Measurements from ENCODE around the gene CHSY1. TPM values are rescaled to one million over a fixed set of nuclear protein-coding genes. Genes with fewer than 3 reads are reported as not detected.
A peak's percentile ranks its signal among the peaks of the same experiment; 100 is the strongest.

CHSY1 gene
- total RNA-seq, 1 experiment from 2014 or later, result 59.1 TPM

DNA sequence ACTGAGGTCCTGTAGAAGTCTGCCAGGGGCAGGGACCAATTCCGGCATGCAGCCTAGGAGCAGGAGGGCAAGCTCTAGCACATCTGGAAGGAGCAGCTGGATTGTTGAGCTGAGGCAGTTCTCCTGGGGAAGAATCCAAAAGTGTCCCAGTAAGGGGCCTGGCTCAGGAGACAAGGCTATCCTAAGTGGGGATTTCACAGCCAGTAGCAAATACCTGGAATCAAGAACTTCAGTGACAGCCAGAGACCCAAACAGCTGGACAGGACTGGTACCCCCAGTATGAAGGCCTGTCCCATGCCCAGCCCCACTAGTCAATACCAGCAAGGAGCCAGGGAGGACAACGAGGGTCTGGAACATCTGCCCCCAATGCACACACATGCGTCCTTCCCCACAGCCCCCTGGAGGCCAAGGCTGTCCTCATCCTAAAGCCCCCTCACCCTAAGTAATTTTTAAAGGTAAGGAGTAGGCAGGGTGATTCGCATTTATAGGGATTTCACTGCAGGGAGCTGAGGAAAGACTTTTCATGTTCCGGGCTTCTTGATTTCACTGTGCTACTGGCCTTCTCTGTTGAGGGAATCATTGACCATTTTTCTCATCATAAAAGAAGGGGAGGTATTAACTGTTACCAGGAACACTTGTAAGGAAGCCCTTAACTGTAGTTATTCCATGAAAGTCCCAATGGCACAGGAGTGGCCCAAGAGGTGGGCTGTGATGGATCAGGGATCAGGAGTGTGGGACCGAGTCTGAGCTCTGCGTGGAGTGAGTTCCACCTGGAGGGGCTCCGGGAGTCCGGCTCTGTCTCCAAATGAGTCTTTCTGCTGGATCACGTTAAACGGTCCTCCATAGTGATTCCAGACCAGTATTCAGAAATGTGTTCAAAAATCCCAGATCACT lies 2.6 kb upstream of the CHSY1 start:
- peak overlapping the region; percentile 7; the same call in 1 of the 2 replicates for H3K27ac Mint-ChIP-seq
- ChIA-PET CTCF (interaction anchor here (0.6 to 8.1 kb wide), 7 partner anchors 10 to 340 kb away, joined by 3 to 128 read pairs (median 3); no protein-coding TSS in a partner anchor), POLR2A (interaction anchor here (0.5 kb wide), 1 partner anchor 18 kb away, joined by 3 read pairs; no protein-coding TSS in a partner anchor)

DNA sequence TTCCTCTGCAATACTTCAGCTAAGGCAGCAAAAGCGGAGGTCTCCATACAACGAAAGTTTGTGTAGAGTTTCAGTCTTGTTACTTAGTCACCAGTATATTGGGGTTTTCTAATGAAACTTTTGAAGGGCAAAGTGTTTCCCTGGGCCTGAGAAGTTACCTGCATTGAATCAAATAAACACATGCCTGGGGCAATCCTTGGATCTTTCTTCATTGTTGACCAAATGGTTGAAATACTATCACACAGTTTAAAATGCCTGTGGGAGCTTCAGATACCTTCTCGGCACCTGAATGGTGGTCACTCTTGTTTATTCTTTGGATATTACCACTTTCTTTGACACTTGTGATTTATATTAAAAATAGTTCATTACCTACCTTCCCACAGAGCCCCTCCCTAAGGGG lies 988 bp upstream of the CHSY1 start:
- Mint-ChIP-seq H3K9me3 (no peaks in the 10 kb centered on the region), H3K27ac (no peak overlapping the region), H3K4me1 (peaks cover 60% of the 10 kb centered on the region), H3K4me3 (peak overlapping the region; percentile 87), H3K27me3 (ENCODE audit: low read depth) (no peaks in the 10 kb centered on the region), H3K36me3 (peaks cover 7% of the 10 kb centered on the region; the same call in 1 of the 2 replicates)
- ChIA-PET CTCF (interaction anchor here (0.8 to 8.1 kb wide), 4 partner anchors 102 to 242 kb away, joined by 3 to 128 read pairs (median 3); no protein-coding TSS in a partner anchor), POLR2A (interaction anchor here (0.6 kb wide), 1 partner anchor 242 kb away, joined by 4 read pairs; no protein-coding TSS in a partner anchor)
- DNase-seq (ENCODE audit: low spot score), result no peak
- no peak for TF ChIP-seq E2F4 (CRISPR knock-in tag; IDR thresholded peaks at IDR 0.05; ENCODE audit: borderline replicate concordance, low read depth)
- TF ChIP-seq KAT7 (CRISPR knock-in tag; IDR thresholded peaks at IDR 0.05; ENCODE audit: borderline replicate concordance), result no peak
- no peak for TF ChIP-seq JAZF1 (CRISPR knock-in tag; IDR thresholded peaks at IDR 0.05)
- TF ChIP-seq, protein P1, sequence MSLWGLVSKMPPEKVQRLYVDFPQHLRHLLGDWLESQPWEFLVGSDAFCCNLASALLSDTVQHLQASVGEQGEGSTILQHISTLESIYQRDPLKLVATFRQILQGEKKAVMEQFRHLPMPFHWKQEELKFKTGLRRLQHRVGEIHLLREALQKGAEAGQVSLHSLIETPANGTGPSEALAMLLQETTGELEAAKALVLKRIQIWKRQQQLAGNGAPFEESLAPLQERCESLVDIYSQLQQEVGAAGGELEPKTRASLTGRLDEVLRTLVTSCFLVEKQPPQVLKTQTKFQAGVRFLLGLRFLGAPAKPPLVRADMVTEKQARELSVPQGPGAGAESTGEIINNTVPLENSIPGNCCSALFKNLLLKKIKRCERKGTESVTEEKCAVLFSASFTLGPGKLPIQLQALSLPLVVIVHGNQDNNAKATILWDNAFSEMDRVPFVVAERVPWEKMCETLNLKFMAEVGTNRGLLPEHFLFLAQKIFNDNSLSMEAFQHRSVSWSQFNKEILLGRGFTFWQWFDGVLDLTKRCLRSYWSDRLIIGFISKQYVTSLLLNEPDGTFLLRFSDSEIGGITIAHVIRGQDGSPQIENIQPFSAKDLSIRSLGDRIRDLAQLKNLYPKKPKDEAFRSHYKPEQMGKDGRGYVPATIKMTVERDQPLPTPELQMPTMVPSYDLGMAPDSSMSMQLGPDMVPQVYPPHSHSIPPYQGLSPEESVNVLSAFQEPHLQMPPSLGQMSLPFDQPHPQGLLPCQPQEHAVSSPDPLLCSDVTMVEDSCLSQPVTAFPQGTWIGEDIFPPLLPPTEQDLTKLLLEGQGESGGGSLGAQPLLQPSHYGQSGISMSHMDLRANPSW (CRISPR knock-in tag; conservative IDR thresholded peaks at IDR 0.05; ENCODE audit: low read depth), result no peak
- TF ChIP-seq SOX15 (CRISPR knock-in tag; IDR thresholded peaks at IDR 0.05), result no peak
- TF ChIP-seq PREB (CRISPR knock-in tag; IDR thresholded peaks at IDR 0.05; ENCODE audit: borderline replicate concordance), result no peak
- no peak for TF ChIP-seq MYBL2 (CRISPR knock-in tag; IDR thresholded peaks at IDR 0.05)
- TF ChIP-seq ZNF138 (CRISPR knock-in tag; conservative IDR thresholded peaks at IDR 0.05), result no peak
- no peak for TF ChIP-seq OVOL2 (CRISPR knock-in tag; IDR thresholded peaks at IDR 0.05; ENCODE audit: borderline replicate concordance)
- no peak for TF ChIP-seq SP1 (CRISPR knock-in tag; conservative IDR thresholded peaks at IDR 0.05)
- TF ChIP-seq ZNF263 (CRISPR knock-in tag; IDR thresholded peaks at IDR 0.05; ENCODE audit: low read depth), result no peak
- no peak for TF ChIP-seq SMAD4 (CRISPR knock-in tag; IDR thresholded peaks at IDR 0.05)
- no peak for TF ChIP-seq MXD4 (CRISPR knock-in tag; IDR thresholded peaks at IDR 0.05; ENCODE audit: borderline replicate concordance)
- TF ChIP-seq HMGA2 (CRISPR knock-in tag; IDR thresholded peaks at IDR 0.05), result no peak
- no peak for TF ChIP-seq ZNF121 (CRISPR knock-in tag; IDR thresholded peaks at IDR 0.05)
- no peak for ATAC-seq

More for the DNA sequence above, 2.6 kb upstream of the CHSY1 start:
- H3K4me3 Mint-ChIP-seq, result no peak overlapping the region
- TF ChIP-seq MXD4 (CRISPR knock-in tag; IDR thresholded peaks at IDR 0.05; ENCODE audit: borderline replicate concordance) (no peak), ATF6 (CRISPR knock-in tag; IDR thresholded peaks at IDR 0.05) (no peak), CREM (CRISPR knock-in tag; IDR thresholded peaks at IDR 0.05) (no peak), ZNF121 (CRISPR knock-in tag; IDR thresholded peaks at IDR 0.05) (peak; percentile 88), KAT7 (CRISPR knock-in tag; IDR thresholded peaks at IDR 0.05; ENCODE audit: borderline replicate concordance) (no peak), SOX15 (CRISPR knock-in tag; IDR thresholded peaks at IDR 0.05) (no peak)
- no peaks in the 10 kb centered on the region for H3K27me3 Mint-ChIP-seq (ENCODE audit: low read depth)
- no peaks in the 10 kb centered on the region for H3K9me3 Mint-ChIP-seq
- 0 out of 2 replicates have a peak, but pooled peaks cover 3% of the 10 kb centered on the region for H3K36me3 Mint-ChIP-seq
- ATAC-seq (0 out of 2 replicates have a peak, but pooled peaks have one; percentile 3), DNase-seq (ENCODE audit: low spot score) (no peak)
- H3K4me1 Mint-ChIP-seq, result peaks cover 58% of the 10 kb centered on the region

Measured in WTC11 (cell line).